Measurements from ENCODE around the gene SPPL2C.

GRCh38 chr17:45886852-45887251 lies 42.2 kb downstream of the SPPL2C start:
- TF ChIP-seq CTCF (conservative IDR thresholded peaks at IDR 0.05; ENCODE audit: low read length) = no peak
- no peak for TF ChIP-seq EZH2phosphoT487 (IDR thresholded peaks at IDR 0.05; ENCODE audit: borderline replicate concordance, low read depth, low read length)
